Ishikawa (cell line): ENCODE measurements around the gene DBF4B.

Experiments used
- CEBPB ChIP-seq: IDR thresholded peaks from 2 replicates; pipeline ENCODE4 v1.6.1; 2012
- CREB1 ChIP-seq: IDR thresholded peaks from 2 replicates; pipeline ENCODE4 v1.6.1; 2012; ENCODE audit warnings: low read depth
- EGR1 ChIP-seq: IDR thresholded peaks from 2 replicates; pipeline ENCODE4 v1.6.1; 2012
- EP300 ChIP-seq: IDR thresholded peaks from 2 replicates; pipeline ENCODE4 v1.6.1; 2012; ENCODE audit warnings: borderline replicate concordance
- FOXM1 ChIP-seq: IDR thresholded peaks from 2 replicates; pipeline ENCODE4 v1.6.1; 2012; ENCODE audit warnings: low read depth, borderline replicate concordance
- NFIC ChIP-seq: IDR thresholded peaks from 2 replicates; pipeline ENCODE4 v1.6.1; 2012
- RAD21 ChIP-seq: IDR thresholded peaks from 2 replicates; pipeline ENCODE4 v1.6.1; 2012; ENCODE audit warnings: low read depth
- TAF1 ChIP-seq: IDR thresholded peaks from 2 replicates; pipeline ENCODE4 v1.6.1; 2012; ENCODE audit warnings: low read depth, mild to moderate bottlenecking
- TCF12 ChIP-seq: IDR thresholded peaks from 2 replicates; pipeline ENCODE4 v1.6.1; 2012; ENCODE audit warnings: low read depth
- TEAD4 ChIP-seq: IDR thresholded peaks from 2 replicates; pipeline ENCODE4 v1.6.1; 2012
- YY1 ChIP-seq: IDR thresholded peaks from 2 replicates; pipeline ENCODE4 v1.6.1; 2012; ENCODE audit warnings: low read depth
- ZBTB7A ChIP-seq: IDR thresholded peaks from 2 replicates; pipeline ENCODE4 v1.6.1; 2012; ENCODE audit warnings: low read depth
- TF ChIP-seq, protein P1 (sequence below): IDR thresholded peaks from 2 replicates; pipeline ENCODE4 v1.6.1; 2012
- TF ChIP-seq, protein P2 (sequence below): IDR thresholded peaks from 2 replicates; pipeline ENCODE4 v1.6.1; 2012; ENCODE audit warnings: low read depth, mild to moderate bottlenecking
- TF ChIP-seq, protein P3 (sequence below): IDR thresholded peaks from 2 replicates; pipeline ENCODE4 v1.6.1; 2012

The DBF4B gene

GRCh38 chr17:44741316-44741715 is 32.9 kb downstream of the DBF4B start:
- TF ChIP-seq FOXM1 (no peak), CREB1 (no peak), YY1 (no peak), TEAD4 (no peak), ZBTB7A (no peak), EP300 (no peak), TAF1 (no peak), TCF12 (no peak), CEBPB (no peak), EGR1 (no peak), RAD21 (no peak), NFIC (no peak)
- TF ChIP-seq, protein P1, sequence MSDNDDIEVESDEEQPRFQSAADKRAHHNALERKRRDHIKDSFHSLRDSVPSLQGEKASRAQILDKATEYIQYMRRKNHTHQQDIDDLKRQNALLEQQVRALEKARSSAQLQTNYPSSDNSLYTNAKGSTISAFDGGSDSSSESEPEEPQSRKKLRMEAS, result no peak
- TF ChIP-seq, protein P2, sequence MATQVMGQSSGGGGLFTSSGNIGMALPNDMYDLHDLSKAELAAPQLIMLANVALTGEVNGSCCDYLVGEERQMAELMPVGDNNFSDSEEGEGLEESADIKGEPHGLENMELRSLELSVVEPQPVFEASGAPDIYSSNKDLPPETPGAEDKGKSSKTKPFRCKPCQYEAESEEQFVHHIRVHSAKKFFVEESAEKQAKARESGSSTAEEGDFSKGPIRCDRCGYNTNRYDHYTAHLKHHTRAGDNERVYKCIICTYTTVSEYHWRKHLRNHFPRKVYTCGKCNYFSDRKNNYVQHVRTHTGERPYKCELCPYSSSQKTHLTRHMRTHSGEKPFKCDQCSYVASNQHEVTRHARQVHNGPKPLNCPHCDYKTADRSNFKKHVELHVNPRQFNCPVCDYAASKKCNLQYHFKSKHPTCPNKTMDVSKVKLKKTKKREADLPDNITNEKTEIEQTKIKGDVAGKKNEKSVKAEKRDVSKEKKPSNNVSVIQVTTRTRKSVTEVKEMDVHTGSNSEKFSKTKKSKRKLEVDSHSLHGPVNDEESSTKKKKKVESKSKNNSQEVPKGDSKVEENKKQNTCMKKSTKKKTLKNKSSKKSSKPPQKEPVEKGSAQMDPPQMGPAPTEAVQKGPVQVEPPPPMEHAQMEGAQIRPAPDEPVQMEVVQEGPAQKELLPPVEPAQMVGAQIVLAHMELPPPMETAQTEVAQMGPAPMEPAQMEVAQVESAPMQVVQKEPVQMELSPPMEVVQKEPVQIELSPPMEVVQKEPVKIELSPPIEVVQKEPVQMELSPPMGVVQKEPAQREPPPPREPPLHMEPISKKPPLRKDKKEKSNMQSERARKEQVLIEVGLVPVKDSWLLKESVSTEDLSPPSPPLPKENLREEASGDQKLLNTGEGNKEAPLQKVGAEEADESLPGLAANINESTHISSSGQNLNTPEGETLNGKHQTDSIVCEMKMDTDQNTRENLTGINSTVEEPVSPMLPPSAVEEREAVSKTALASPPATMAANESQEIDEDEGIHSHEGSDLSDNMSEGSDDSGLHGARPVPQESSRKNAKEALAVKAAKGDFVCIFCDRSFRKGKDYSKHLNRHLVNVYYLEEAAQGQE, result no peak
- TF ChIP-seq, protein P3, sequence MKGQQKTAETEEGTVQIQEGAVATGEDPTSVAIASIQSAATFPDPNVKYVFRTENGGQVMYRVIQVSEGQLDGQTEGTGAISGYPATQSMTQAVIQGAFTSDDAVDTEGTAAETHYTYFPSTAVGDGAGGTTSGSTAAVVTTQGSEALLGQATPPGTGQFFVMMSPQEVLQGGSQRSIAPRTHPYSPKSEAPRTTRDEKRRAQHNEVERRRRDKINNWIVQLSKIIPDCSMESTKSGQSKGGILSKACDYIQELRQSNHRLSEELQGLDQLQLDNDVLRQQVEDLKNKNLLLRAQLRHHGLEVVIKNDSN, result no peak

DNA sequence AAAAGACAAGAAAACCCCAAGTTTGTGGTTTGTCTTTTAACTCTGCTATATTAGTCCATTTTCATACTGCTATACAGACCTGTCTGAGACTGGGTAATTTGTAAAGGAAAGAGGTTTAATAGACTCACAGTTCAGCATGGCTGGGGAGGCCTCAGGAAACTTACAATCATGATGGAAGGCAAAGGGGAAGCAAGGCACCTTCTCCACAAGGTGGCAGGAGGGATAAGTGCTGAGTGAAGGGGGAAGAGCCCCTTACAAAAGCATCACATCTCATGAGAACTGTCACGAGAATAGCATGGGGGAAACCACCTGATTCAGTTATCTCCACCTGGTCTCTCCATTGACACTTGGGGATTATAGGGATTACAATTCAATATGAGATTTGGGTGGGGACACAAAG is 36.8 kb downstream of the DBF4B start:
- TF ChIP-seq TAF1, result no peak
- no peak for TF ChIP-seq EGR1
- TF ChIP-seq, protein P1, result no peak
- TF ChIP-seq, protein P2, result no peak
- no peak for TF ChIP-seq TEAD4
- TF ChIP-seq CEBPB, result no peak
- TF ChIP-seq EP300, result no peak
- TF ChIP-seq ZBTB7A, result no peak
- no peak for TF ChIP-seq YY1
- TF ChIP-seq NFIC, result no peak
- TF ChIP-seq, protein P3, result no peak

- TF ChIP-seq TEAD4 (no peak), EGR1 (no peak), ZBTB7A (no peak), TCF12 (no peak), CEBPB (no peak), EP300 (no peak)
Measured at GRCh38 chr17:44747566-44747965, 39.1 kb downstream of the DBF4B start.

DNA sequence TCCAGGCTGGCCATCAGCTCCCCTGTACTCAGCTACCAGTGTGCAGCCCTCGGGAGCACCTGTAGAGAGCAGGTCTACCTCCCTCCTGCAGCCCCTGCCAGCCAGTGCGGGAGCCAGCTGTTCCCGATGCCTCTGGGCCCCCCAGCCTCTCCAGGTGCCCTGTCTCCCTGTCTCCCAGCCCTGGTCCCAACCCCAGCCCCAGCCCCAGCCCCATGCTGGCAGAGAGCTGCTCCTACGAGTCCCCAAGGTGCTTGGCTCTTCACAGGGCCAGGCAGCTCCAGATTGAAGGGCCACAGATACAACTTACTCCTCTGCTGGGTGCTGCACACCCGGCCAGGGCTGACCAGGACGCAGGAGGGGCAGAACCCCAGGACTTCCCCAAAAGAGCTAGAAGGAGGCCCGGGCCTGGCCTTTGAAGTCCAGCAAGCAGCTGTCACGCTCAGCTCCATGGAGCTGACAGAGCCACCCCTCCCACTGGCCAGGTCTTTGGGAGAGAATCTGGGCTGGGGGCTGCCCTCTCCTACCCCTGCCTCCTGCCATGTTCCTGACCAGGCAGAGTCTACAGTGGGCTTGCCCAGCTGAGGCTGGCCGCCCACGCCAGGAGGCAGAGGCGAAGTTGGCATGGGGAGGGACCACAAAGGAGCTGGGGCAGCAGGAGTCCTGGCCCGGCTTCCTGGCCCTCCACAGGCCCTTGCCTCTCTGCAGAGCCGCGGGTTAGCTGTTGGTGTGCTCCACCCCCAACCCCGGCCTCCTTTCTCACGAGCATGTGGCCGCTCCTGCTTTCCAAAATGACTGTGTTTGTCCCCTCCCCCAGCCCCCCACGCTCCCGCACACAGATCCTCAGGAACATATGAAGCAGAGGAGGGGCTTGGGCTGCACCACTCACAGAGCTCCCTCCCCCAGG is 40.9 kb downstream of the DBF4B start:
- TF ChIP-seq NFIC, result no peak
- TF ChIP-seq TAF1, result no peak
- TF ChIP-seq, protein P2, result no peak
- TF ChIP-seq, protein P3, result no peak
- no peak for TF ChIP-seq RAD21
- TF ChIP-seq CREB1, result no peak
- TF ChIP-seq FOXM1, result no peak
- TF ChIP-seq TCF12, result no peak
- TF ChIP-seq TEAD4, result no peak
- TF ChIP-seq YY1, result no peak
- no peak for TF ChIP-seq EGR1
- no peak for TF ChIP-seq ZBTB7A
